MM.1S (cell line): ENCODE measurements around the gene GPR62.

ENCODE experiments used
- DNase-seq: peaks from one replicate; pipeline ENCODE4 v3.0.0-alpha.2; 2015
- H2AFZ ChIP-seq: fragments of 300-600 bp; sonication (generic); 2 replicates; pipeline ENCODE4 v1.6.0; 2016; ENCODE audit warnings: antibody characterized with exemption, low read length
- H3F3A ChIP-seq: fragments of 300-600 bp; sonication (generic); 2 replicates; pipeline ENCODE4 v1.6.1; 2016; ENCODE audit warnings: mild to moderate bottlenecking, antibody characterized with exemption, low read length, moderate library complexity, mixed read lengths; ENCODE audit not compliant: insufficient read depth
- H3K27ac ChIP-seq: fragments of 300-600 bp; sonication (generic); 2 replicates; pipeline ENCODE4 v1.5.1; 2016; ENCODE audit warnings: mild to moderate bottlenecking, low read length
- H3K27me3 ChIP-seq: fragments of 300-600 bp; sonication (generic); replicated peaks from 2 replicates; pipeline ENCODE4 v1.6.0; 2016; ENCODE audit warnings: low read length; ENCODE audit not compliant: insufficient read depth
- H3K36me3 ChIP-seq: fragments of 300-600 bp; sonication (generic); replicated peaks from 2 replicates; pipeline ENCODE4 v1.6.1; 2016; ENCODE audit warnings: mild to moderate bottlenecking, low read length, mixed read lengths; ENCODE audit not compliant: insufficient read depth
- H3K4me1 ChIP-seq: fragments of 300-600 bp; sonication (generic); 2 replicates; pipeline ENCODE4 v1.6.1; 2016; ENCODE audit warnings: low read length, mixed read lengths
- H3K4me2 ChIP-seq: fragments of 300-600 bp; sonication (generic); 2 replicates; pipeline ENCODE4 v1.6.0; 2016; ENCODE audit warnings: low read depth, low read length
- H3K4me3 ChIP-seq: fragments of 300-600 bp; sonication (generic); 2 replicates; pipeline ENCODE4 v1.5.1; 2016; ENCODE audit warnings: low read length, mixed read lengths
- H3K79me2 ChIP-seq: fragments of 300-600 bp; sonication (generic); 2 replicates; pipeline ENCODE4 v1.6.1; 2016; ENCODE audit warnings: mixed run types, low read length, mixed read lengths
- H3K9ac ChIP-seq: fragments of 300-600 bp; sonication (generic); 2 replicates; pipeline ENCODE4 v1.6.1; 2016; ENCODE audit warnings: low read length, mixed read lengths
- H3K9me2 ChIP-seq: fragments of 300-600 bp; sonication (generic); replicated peaks from 2 replicates; pipeline ENCODE4 v1.6.1; 2016; ENCODE audit warnings: mild to moderate bottlenecking, low read length, mixed read lengths; ENCODE audit not compliant: insufficient read depth
- H3K9me3 ChIP-seq: fragments of 300-600 bp; sonication (generic); replicated peaks from 2 replicates; pipeline ENCODE4 v1.6.1; 2016; ENCODE audit warnings: mild to moderate bottlenecking, low read length, mixed read lengths; ENCODE audit not compliant: insufficient read depth
- H4K20me1 ChIP-seq: fragments of 300-600 bp; sonication (generic); 2 replicates; pipeline ENCODE4 v1.6.1; 2016; ENCODE audit warnings: mild to moderate bottlenecking, low read length, moderate library complexity, mixed read lengths; ENCODE audit not compliant: insufficient read depth
- EZH2 ChIP-seq: fragments of 300-600 bp; sonication (generic); optimal IDR thresholded peaks from 2 replicates; pipeline ENCODE3; 2017; ENCODE audit warnings: low read depth, mild to moderate bottlenecking, antibody characterized with exemption, low read length, mixed read lengths
- EZH2phosphoT487 ChIP-seq: fragments of 300-600 bp; sonication (generic); IDR thresholded peaks from 2 replicates; pipeline ENCODE4 v1.6.1; 2018; ENCODE audit warnings: antibody characterized with exemption, low read length
- TF ChIP-seq, protein P1 (sequence below): fragments of 300-600 bp; sonication (generic); IDR thresholded peaks from 2 replicates; pipeline ENCODE4 v1.5.1; 2016; ENCODE audit warnings: antibody characterized with exemption, low read length, mixed read lengths

GPR62 gene

DNA sequence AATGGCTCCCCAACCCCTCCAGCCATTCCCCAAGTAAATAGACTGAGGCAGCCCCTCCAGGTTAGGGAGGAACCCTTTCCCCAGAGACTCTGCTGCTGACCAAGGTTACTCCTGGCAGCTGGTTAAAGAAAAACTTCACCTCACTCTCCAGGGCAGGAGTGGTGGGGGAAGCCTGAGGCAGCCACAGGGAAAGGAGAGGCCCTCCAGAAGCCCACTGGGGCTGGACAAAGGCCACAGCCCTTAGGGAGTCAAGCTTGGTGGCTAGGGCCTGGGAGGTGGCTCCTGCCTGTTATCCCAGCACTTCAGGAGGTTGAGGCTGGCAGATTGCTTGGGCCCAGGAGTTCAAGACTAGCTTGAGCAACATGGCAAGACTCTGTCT is 29.1 kb downstream of the GPR62 start:
- Histone ChIP-seq H4K20me1 (no peaks in the 10 kb centered on the region), H3K4me2 (no peak overlapping the region), H3K27me3 (no peaks in the 10 kb centered on the region), H3K27ac (no peak overlapping the region), H3K4me3 (no peak overlapping the region), H3K9me2 (no peaks in the 10 kb centered on the region), H3K9ac (no peak overlapping the region), H3K79me2 (peaks cover 8% of the 10 kb centered on the region), H3K36me3 (no peaks in the 10 kb centered on the region), H2AFZ (no peak overlapping the region), H3K4me1 (no peaks in the 10 kb centered on the region), H3K9me3 (no peaks in the 10 kb centered on the region), H3F3A (peaks cover 27% of the 10 kb centered on the region)
- no peak for TF ChIP-seq EZH2phosphoT487
- TF ChIP-seq, protein P1, sequence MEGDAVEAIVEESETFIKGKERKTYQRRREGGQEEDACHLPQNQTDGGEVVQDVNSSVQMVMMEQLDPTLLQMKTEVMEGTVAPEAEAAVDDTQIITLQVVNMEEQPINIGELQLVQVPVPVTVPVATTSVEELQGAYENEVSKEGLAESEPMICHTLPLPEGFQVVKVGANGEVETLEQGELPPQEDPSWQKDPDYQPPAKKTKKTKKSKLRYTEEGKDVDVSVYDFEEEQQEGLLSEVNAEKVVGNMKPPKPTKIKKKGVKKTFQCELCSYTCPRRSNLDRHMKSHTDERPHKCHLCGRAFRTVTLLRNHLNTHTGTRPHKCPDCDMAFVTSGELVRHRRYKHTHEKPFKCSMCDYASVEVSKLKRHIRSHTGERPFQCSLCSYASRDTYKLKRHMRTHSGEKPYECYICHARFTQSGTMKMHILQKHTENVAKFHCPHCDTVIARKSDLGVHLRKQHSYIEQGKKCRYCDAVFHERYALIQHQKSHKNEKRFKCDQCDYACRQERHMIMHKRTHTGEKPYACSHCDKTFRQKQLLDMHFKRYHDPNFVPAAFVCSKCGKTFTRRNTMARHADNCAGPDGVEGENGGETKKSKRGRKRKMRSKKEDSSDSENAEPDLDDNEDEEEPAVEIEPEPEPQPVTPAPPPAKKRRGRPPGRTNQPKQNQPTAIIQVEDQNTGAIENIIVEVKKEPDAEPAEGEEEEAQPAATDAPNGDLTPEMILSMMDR: no peak
- no peak for DNase-seq

DNA sequence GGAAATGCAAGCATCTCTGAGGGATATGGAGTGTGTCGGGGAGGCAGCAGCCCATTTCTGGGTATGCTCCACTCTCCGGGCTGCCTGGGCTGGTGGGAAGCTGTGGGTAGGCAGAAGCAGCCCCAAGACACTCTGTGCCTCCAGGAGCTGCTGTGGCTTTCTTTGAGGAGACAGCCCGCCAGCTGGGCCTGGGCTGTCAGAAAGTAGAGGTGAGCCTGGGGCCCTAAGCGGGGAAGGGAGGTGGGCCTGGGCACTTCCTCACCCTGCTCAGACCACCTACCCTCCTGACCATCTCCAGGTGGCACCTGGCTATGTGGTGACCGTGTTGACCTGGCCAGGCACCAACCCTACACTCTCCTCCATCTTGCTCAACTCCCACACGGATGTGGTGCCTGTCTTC is 29.9 kb downstream of the GPR62 start:
- Histone ChIP-seq H3K27me3 (no peaks in the 10 kb centered on the region), H3F3A (peaks cover 29% of the 10 kb centered on the region), H2AFZ (no peak overlapping the region), H4K20me1 (no peaks in the 10 kb centered on the region), H3K4me2 (no peak overlapping the region), H3K9me3 (no peaks in the 10 kb centered on the region), H3K4me3 (no peak overlapping the region), H3K36me3 (no peaks in the 10 kb centered on the region), H3K9me2 (no peaks in the 10 kb centered on the region), H3K27ac (no peak overlapping the region), H3K4me1 (no peaks in the 10 kb centered on the region), H3K79me2 (peaks cover 8% of the 10 kb centered on the region), H3K9ac (no peak overlapping the region)
- TF ChIP-seq EZH2 (no peak), EZH2phosphoT487 (no peak)
- TF ChIP-seq, protein P1: no peak
- no peak for DNase-seq

DNA sequence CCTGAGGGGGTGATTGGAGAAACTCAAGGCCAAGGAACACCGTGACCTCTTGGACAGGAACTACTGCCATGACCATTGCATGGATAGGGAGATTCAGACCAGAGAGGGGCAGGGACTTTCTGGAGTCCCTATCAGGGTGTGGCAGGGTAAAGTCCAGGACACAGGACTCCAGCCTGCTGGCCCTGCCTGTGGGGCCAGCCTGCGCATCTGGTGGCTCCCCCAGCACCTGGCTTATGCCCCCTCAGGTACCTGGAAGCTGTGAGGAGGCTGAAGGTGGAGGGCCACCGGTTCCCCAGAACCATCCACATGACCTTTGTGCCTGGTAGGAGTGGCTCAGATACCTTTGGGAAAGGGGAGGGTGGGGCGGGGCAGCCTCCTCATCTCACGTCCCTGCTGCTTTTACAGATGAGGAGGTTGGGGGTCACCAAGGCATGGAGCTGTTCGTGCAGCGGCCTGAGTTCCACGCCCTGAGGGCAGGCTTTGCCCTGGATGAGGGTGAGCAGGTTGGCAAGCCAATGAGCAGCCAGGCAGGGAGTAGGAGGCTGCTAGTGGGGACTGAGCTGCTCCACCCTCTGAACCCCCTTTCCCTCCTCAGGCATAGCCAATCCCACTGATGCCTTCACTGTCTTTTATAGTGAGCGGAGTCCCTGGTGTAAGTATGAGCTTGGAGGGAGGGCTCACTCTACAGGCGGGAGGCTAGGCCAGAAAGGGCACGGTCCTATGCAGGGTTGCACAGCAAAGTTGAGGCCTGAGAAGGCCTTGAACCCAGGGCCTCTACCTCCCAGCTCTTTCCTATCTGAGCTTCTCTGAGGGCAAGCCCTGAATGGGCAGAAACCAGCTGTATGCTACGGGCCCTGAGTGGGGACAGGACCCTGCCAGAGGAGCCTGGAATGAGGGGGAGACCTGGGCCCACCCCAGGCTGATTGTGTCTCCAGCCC is 31.1 kb downstream of the GPR62 start:
- H3K79me2 ChIP-seq: peaks cover 1% of the 10 kb centered on the region
- no peak for DNase-seq
- no peaks in the 10 kb centered on the region for H3K36me3 ChIP-seq
- H3K4me1 ChIP-seq: no peaks in the 10 kb centered on the region
- H2AFZ ChIP-seq: no peak overlapping the region
- H3K4me3 ChIP-seq: no peak overlapping the region
- peaks cover 29% of the 10 kb centered on the region for H3F3A ChIP-seq
- no peak overlapping the region for H3K4me2 ChIP-seq
- H4K20me1 ChIP-seq: no peaks in the 10 kb centered on the region
- H3K27ac ChIP-seq: no peak overlapping the region
- TF ChIP-seq EZH2phosphoT487 (no peak), EZH2 (no peak)
- TF ChIP-seq, protein P1: no peak
- H3K9ac ChIP-seq: no peak overlapping the region
- H3K9me2 ChIP-seq: no peaks in the 10 kb centered on the region
- H3K9me3 ChIP-seq: no peaks in the 10 kb centered on the region
- no peaks in the 10 kb centered on the region for H3K27me3 ChIP-seq
